Measurements from ENCODE around the gene SLF2.

SLF2 gene

GRCh38 chr10:100904917-100905316 is 7.8 kb upstream of the SLF2 start:
- Histone ChIP-seq H2AFZ (ENCODE audit: low read depth) (no peak overlapping the region), H3K27me3 (ENCODE audit: insufficient read depth, low read depth) (peaks cover 35% of the 10 kb centered on the region), H3K27ac (no peak overlapping the region)

DNA sequence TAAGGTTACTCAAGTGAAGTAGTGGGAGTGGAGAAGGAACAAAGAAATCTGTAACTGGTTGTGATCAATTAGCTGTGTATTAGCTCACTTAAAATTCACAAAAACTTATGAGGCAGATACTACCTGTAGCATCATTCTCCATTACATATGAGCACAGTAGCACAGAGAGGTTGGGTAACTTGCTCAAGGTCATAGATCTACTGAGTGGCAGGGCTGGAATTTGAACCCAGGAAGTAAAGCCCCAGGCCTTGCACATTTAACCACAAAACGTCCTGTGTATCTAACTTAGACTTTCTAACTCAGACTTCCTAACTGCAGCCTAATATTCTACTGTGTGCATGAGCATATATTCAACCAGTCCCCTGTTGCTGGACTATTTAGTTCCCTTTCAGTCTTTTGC is 5.6 kb upstream of the SLF2 start:
- Histone ChIP-seq H3K27me3 (ENCODE audit: insufficient read depth, low read depth) (peaks cover 29% of the 10 kb centered on the region), H3K27ac (no peak overlapping the region), H3K36me3 (ENCODE audit: insufficient read depth) (no peaks in the 10 kb centered on the region), H3K9ac (no peak overlapping the region), H3K79me2 (ENCODE audit: insufficient read depth, low read depth) (no peaks in the 10 kb centered on the region), H3K4me2 (no peak overlapping the region), H3K4me1 (ENCODE audit: low read depth, poor library complexity, severe bottlenecking) (peaks cover 42% of the 10 kb centered on the region), H2AFZ (ENCODE audit: low read depth) (no peak overlapping the region), H4K20me1 (ENCODE audit: insufficient read depth) (no peaks in the 10 kb centered on the region), H3K4me3 (IDR thresholded peaks at IDR 0.05; ENCODE audit: insufficient read depth, low read depth, low read length) (no peak overlapping the region)
- TF ChIP-seq CTCF (conservative IDR thresholded peaks at IDR 0.05; ENCODE audit: low read depth, low read length) = no peak

More at GRCh38 chr10:100904917-100905316, 7.8 kb upstream of the SLF2 start:
- Histone ChIP-seq H3K79me2 (ENCODE audit: insufficient read depth, low read depth) (no peaks in the 10 kb centered on the region), H3K9ac (no peak overlapping the region), H3K4me1 (ENCODE audit: low read depth, poor library complexity, severe bottlenecking) (peaks cover 38% of the 10 kb centered on the region), H4K20me1 (ENCODE audit: insufficient read depth) (no peaks in the 10 kb centered on the region), H3K4me3 (IDR thresholded peaks at IDR 0.05; ENCODE audit: insufficient read depth, low read depth, low read length) (no peak overlapping the region), H3K4me2 (peak overlapping the region; percentile 56), H3K36me3 (ENCODE audit: insufficient read depth) (no peaks in the 10 kb centered on the region)
- no peak for TF ChIP-seq CTCF (conservative IDR thresholded peaks at IDR 0.05; ENCODE audit: low read depth, low read length)

GRCh38 chr10:100907773-100908363 is 4.9 kb upstream of the SLF2 start:
- Histone ChIP-seq H3K4me1 (ENCODE audit: low read depth, poor library complexity, severe bottlenecking) (peaks cover 45% of the 10 kb centered on the region), H3K27ac (no peak overlapping the region), H3K4me3 (IDR thresholded peaks at IDR 0.05; ENCODE audit: insufficient read depth, low read depth, low read length) (no peak overlapping the region), H3K36me3 (ENCODE audit: insufficient read depth) (no peaks in the 10 kb centered on the region), H3K27me3 (ENCODE audit: insufficient read depth, low read depth) (peaks cover 25% of the 10 kb centered on the region), H4K20me1 (ENCODE audit: insufficient read depth) (no peaks in the 10 kb centered on the region), H3K9ac (no peak overlapping the region), H3K4me2 (no peak overlapping the region), H3K79me2 (ENCODE audit: insufficient read depth, low read depth) (no peaks in the 10 kb centered on the region), H2AFZ (ENCODE audit: low read depth) (no peak overlapping the region)
- TF ChIP-seq CTCF (conservative IDR thresholded peaks at IDR 0.05; ENCODE audit: low read depth, low read length) = no peak

DNA sequence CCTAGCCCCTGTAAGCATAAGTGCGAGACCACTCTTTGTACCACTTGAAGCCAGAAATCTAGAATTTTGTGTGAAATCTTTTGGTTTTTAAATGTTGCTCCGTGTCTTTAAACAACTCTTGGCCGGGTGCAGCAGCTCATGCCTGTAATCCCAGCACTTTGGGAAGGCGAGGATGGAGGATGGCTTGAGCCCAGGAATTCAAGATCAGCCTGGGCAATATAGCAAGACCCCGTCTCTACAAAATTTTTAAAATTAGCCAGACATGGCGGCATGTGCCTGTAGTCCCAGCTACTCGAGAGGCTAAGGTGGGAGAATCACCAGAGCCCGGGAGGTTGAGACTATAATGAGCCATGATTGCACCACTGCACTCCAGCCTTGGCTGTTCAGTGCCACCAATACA is 4.4 kb upstream of the SLF2 start:
- Histone ChIP-seq H3K36me3 (ENCODE audit: insufficient read depth) (no peaks in the 10 kb centered on the region), H3K4me3 (IDR thresholded peaks at IDR 0.05; ENCODE audit: insufficient read depth, low read depth, low read length) (no peak overlapping the region), H3K27me3 (ENCODE audit: insufficient read depth, low read depth) (peaks cover 19% of the 10 kb centered on the region), H3K9ac (no peak overlapping the region), H4K20me1 (ENCODE audit: insufficient read depth) (no peaks in the 10 kb centered on the region), H3K4me2 (no peak overlapping the region), H2AFZ (ENCODE audit: low read depth) (no peak overlapping the region), H3K4me1 (ENCODE audit: low read depth, poor library complexity, severe bottlenecking) (peaks cover 45% of the 10 kb centered on the region), H3K79me2 (ENCODE audit: insufficient read depth, low read depth) (peaks cover under 1% of the 10 kb centered on the region; the same call in 1 of the 2 replicates), H3K27ac (no peak overlapping the region)
- no peak for TF ChIP-seq CTCF (conservative IDR thresholded peaks at IDR 0.05; ENCODE audit: low read depth, low read length)
